Endothelial cell (in vitro differentiated cells): ENCODE results near the gene SLCO1B1. TPM values are rescaled to one million over a fixed set of nuclear protein-coding genes. Genes with fewer than 3 reads are reported as not detected.

Experiments used
- DNase-seq: peaks from one replicate; pipeline ENCODE4 v3.0.0; 2021; ENCODE audit warnings: low spot score
- H3K27ac Mint-ChIP-seq: one replicate; pipeline ENCODE4 v1.8.0; 2021; ENCODE audit warnings: mixed read lengths, inconsistent platforms; ENCODE audit not compliant: unreplicated experiment
- H3K27me3 Mint-ChIP-seq: one replicate; pipeline ENCODE4 v1.8.0; 2021; ENCODE audit warnings: mild to moderate bottlenecking, moderate library complexity, mixed read lengths, inconsistent platforms; ENCODE audit not compliant: unreplicated experiment
- H3K36me3 Mint-ChIP-seq: one replicate; pipeline ENCODE4 v1.8.0; 2021; ENCODE audit warnings: mild to moderate bottlenecking, low read depth, mixed read lengths, inconsistent platforms; ENCODE audit not compliant: unreplicated experiment
- H3K4me1 Mint-ChIP-seq: one replicate; pipeline ENCODE4 v1.8.0; 2021; ENCODE audit warnings: mild to moderate bottlenecking, mixed read lengths, inconsistent platforms; ENCODE audit not compliant: unreplicated experiment
- H3K4me3 Mint-ChIP-seq: one replicate; pipeline ENCODE4 v1.8.0; 2021; ENCODE audit warnings: mild to moderate bottlenecking, mixed read lengths, inconsistent platforms; ENCODE audit not compliant: unreplicated experiment
- H3K9me3 Mint-ChIP-seq: one replicate; pipeline ENCODE4 v1.8.0; 2021; ENCODE audit warnings: mixed read lengths, inconsistent platforms; ENCODE audit not compliant: unreplicated experiment
- CTCF ChIP-seq: fragments of 200-600 bp; sonication (generic); IDR thresholded peaks from one replicate; pipeline ENCODE4 v1.5.0; 2021; ENCODE audit warnings: antibody characterized with exemption; ENCODE audit not compliant: unreplicated experiment
- total RNA-seq: library from RNA; stranded (reverse); fragmentation: NEBNext Ultra II Directional; extraction: Animal tissue kit (Norgen Biotek cat#: 25700); gene quantifications from one replicate; pipeline ENCODE4 v1.2.1, GENCODE V29; 2021; ENCODE audit not compliant: unreplicated experiment

The SLCO1B1 gene
- total RNA-seq, 1 donor from 2014 or later: not detected

GRCh38 chr12:21234395-21234794, 103.4 kb downstream of the SLCO1B1 start:
- no peaks in the 10 kb centered on the region for H3K27me3 Mint-ChIP-seq
- no peak overlapping the region for H3K27ac Mint-ChIP-seq
- no peak for DNase-seq
- no peak overlapping the region for H3K4me3 Mint-ChIP-seq
- no peaks in the 10 kb centered on the region for H3K4me1 Mint-ChIP-seq
- no peaks in the 10 kb centered on the region for H3K9me3 Mint-ChIP-seq
- no peaks in the 10 kb centered on the region for H3K36me3 Mint-ChIP-seq
- no peak for TF ChIP-seq CTCF

- no peaks in the 10 kb centered on the region for H3K36me3 Mint-ChIP-seq
- H3K27ac Mint-ChIP-seq: no peak overlapping the region
- H3K27me3 Mint-ChIP-seq: no peaks in the 10 kb centered on the region
- DNase-seq: no peak
- H3K4me1 Mint-ChIP-seq: no peaks in the 10 kb centered on the region
- no peak for TF ChIP-seq CTCF
- H3K9me3 Mint-ChIP-seq: no peaks in the 10 kb centered on the region
- H3K4me3 Mint-ChIP-seq: no peak overlapping the region
Measured at GRCh38 chr12:21239866-21240265, 108.9 kb downstream of the SLCO1B1 start.

- no peaks in the 10 kb centered on the region for H3K9me3 Mint-ChIP-seq
- H3K36me3 Mint-ChIP-seq: no peaks in the 10 kb centered on the region
Measured at GRCh38 chr12:21248679-21249078, 117.7 kb downstream of the SLCO1B1 start.

GRCh38 chr12:21252070-21252469, 121.1 kb downstream of the SLCO1B1 start:
- no peak for DNase-seq
- TF ChIP-seq CTCF: no peak
- H3K27ac Mint-ChIP-seq: no peak overlapping the region
- H3K36me3 Mint-ChIP-seq: no peaks in the 10 kb centered on the region
- H3K9me3 Mint-ChIP-seq: no peaks in the 10 kb centered on the region
- H3K4me1 Mint-ChIP-seq: no peaks in the 10 kb centered on the region
- no peaks in the 10 kb centered on the region for H3K27me3 Mint-ChIP-seq
- H3K4me3 Mint-ChIP-seq: no peak overlapping the region

More at GRCh38 chr12:21248679-21249078, 117.7 kb downstream of the SLCO1B1 start:
- no peak for DNase-seq
- no peak overlapping the region for H3K4me3 Mint-ChIP-seq
- no peaks in the 10 kb centered on the region for H3K27me3 Mint-ChIP-seq
- no peak overlapping the region for H3K27ac Mint-ChIP-seq
- TF ChIP-seq CTCF: no peak
- H3K4me1 Mint-ChIP-seq: no peaks in the 10 kb centered on the region

- Mint-ChIP-seq H3K4me3 (no peak overlapping the region), H3K27ac (no peak overlapping the region), H3K27me3 (no peaks in the 10 kb centered on the region), H3K9me3 (no peaks in the 10 kb centered on the region), H3K4me1 (no peaks in the 10 kb centered on the region), H3K36me3 (no peaks in the 10 kb centered on the region)
- TF ChIP-seq CTCF: no peak
- no peak for DNase-seq
Measured at GRCh38 chr12:21257172-21257571, 126.2 kb downstream of the SLCO1B1 start.
